IPS-18c (cell line): ENCODE measurements around the gene C3orf62.
"Not testable (repeated sequence)": the region's sequence is repeated elsewhere in the genome, so short reads cannot be mapped to it uniquely, and the experiment has no call there.

Experiments used
- H3K4me3 ChIP-seq: 2 replicates; pipeline ENCODE4 v1.7.0; 2013; ENCODE audit warnings: low read depth, mild to moderate bottlenecking, low read length, moderate library complexity; ENCODE audit not compliant: insufficient read depth
- H3K9me3 ChIP-seq: one replicate; pipeline ENCODE4 v1.6.1; 2013; ENCODE audit warnings: mild to moderate bottlenecking, low read length, moderate library complexity; ENCODE audit not compliant: control insufficient read depth, insufficient read depth

Gene C3orf62

DNA sequence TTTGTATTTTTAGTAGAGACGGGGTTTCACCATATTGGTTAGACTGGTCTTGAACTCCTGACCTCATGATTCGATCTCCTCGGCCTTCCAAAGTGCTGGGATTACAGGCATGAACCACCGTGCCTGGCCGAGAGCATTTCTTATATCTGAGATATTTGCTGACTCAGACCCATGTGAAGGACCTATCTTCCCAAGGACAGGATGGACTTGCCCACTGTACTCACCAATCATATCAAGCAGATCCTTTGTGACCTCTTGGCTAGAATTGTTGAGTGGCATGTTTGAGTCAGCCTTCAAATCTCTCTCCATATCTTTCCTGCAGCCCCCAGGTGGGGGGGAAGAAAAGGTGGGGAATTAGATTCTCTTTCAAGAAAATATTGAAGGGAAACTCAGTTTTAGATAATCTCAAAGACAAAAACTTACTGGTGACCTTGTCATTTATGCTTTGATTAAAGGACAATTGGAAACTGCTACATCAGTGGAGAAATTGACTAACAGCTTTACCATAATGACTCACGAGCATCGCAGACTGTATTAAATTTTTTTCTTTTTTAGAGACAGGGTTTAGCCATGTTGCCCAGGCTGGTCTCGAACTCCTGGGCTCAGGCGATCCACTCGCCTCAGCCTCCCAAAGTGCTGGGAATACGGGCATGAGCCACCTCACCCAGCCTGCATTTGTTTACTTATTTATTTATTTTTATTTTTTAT, 3.1 kb downstream of the C3orf62 start:
- no peak overlapping the region for H3K4me3 ChIP-seq

DNA sequence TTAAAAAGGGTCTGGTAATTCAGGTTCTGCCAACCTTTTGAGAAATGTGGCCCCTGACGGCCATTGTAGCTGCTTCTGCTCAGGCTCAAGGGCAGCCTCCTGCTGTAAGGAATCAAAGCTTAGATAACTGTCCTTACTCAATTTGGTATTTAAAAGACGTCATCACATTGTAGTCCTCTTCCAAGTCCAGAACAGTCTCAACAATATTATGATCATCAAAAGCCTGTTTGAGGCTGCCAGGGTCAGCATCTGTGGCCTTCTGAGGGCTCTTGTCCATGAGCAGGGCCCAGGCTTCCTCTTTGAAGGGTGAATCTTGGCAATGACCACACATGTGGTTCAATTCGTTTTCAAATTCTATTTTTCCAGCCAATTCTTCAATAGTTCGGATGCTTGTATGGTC, 6.0 kb downstream of the C3orf62 start:
- Histone ChIP-seq H3K9me3 (no peaks in the 10 kb centered on the region), H3K4me3 (no peak overlapping the region)

More for the DNA sequence above, 3.1 kb downstream of the C3orf62 start:
- no peaks in the 10 kb centered on the region for H3K9me3 ChIP-seq

- no peak overlapping the region for H3K4me3 ChIP-seq
- H3K9me3 ChIP-seq, result no peaks in the 10 kb centered on the region
Measured at GRCh38 chr3:49270156-49270500, 6.9 kb downstream of the C3orf62 start.

DNA sequence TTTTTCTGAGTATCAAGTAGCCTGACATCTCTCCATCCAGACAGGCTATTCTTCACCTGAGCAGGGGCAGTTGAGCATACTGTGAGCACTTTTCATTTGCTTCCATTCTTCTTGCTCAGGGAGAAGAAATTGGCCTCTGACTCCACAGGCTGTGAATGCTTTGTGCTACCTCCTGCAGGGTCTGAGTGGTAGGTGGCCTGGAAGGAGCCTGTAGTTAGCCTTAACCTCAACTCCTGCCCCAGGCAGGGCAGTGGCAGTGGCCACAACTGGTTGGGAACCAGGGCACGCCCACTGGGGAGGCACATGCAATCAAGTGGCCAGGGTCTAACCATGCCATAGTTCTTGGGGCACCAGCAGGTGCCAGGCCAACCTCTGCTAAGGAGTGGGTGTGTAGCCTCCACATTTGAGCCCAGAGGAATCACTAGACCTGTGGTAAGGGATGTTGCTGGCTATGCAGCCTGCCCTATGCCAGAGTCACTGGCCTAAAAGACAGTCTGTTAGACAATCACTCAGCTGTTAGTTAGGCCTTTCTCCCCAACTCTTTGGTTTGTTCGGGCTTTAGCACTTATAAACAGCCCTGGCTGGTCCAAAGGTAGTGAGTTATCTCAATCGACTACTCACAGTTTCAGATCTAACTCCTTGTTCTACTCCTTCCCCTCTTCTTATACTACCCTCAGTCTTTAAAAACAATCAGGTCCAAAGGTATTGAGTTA, 7.4 kb downstream of the C3orf62 start:
- H3K4me3 ChIP-seq, result no peak overlapping the region
- no peaks in the 10 kb centered on the region for H3K9me3 ChIP-seq

- no peak overlapping the region for H3K4me3 ChIP-seq
- H3K9me3 ChIP-seq, result no peaks in the 10 kb centered on the region
Measured at GRCh38 chr3:49266410-49267095, 10.5 kb downstream of the C3orf62 start.

DNA sequence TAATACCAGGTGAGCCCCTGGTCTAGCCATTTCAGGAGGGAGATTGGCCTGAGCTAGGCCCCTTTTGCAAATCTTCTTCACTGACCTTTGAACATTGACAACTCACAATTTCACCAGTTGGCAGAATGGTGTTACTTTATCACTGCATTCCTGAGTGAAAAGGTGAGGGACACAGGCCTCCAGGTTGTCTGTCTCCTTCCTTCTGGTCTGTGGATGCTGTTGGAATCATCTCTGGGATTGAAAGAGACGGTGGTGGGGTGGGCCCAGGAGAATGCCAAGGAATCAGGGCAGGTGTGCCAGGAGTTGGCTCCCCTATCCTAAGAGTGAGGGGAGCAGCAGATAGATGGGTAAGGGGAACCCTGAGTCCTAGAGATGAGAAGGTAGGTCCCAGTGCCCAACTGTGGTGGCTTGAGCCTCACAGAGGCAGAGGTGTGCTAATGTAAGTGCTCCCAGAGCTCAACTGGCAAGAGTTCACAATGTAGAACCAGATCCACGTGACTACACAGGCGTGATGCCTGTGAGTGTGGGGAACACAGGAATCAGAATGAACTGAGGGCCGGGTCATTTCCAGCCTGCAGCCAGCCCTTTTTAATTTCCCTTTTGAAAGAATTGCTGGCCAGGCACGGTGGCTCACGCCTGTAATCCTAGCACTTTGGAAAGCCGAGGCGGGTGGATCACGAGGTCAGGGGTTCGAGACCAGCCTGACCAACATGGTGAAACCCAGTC, 11.2 kb downstream of the C3orf62 start:
- Histone ChIP-seq H3K9me3 (no peaks in the 10 kb centered on the region), H3K4me3 (no peak overlapping the region)

- Histone ChIP-seq H3K9me3 (no peaks in the 10 kb centered on the region), H3K4me3 (no peak overlapping the region)
Measured at GRCh38 chr3:49263159-49263889, 13.7 kb downstream of the C3orf62 start.

DNA sequence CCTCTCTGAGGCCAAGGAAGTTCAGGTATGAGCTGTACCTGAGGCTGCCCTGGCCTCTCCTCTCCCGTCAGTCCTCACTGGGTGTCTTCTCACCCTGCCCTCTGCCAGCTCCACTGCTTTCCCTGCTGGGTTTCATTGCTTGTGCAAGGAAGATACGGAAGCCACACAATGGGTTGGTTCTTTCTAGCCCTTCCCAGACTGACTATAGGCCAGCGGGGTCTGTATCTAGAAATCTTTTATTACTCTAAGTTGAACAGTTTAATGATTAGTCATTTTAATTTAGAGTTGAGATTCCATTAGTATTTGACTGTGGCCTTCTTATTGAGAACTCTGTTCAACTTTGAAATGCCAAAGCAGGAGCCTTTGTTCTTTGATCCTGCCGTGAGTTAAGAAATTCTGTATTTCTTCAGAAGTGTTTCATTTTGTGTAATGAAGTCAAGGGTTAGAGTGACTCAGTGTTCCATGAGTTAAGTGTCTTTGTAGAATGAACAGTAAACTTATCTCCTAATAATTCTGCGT, 16.2 kb downstream of the C3orf62 start:
- H3K9me3 ChIP-seq, result no peaks in the 10 kb centered on the region
- H3K4me3 ChIP-seq, result no peak overlapping the region

DNA sequence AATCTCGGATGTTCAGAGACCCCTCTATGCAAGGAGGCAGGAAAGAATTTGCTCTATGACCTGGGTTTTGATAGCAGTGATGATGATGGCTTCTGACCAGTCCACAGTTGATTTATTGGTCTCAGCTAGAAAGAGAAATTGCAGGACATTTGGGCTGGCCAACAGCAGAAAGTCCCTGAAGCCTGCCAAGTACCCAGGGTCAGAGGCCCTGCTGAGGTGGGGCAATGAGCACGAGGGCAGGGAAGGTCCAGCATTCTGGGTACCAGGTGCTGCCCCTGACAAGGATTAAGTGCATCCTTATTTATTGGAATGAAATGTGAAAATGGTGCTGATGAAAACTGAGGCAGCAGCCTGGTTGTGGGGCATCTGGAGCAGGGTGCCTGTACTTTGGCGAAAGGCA, 19.8 kb downstream of the C3orf62 start:
- no peak overlapping the region for H3K4me3 ChIP-seq

DNA sequence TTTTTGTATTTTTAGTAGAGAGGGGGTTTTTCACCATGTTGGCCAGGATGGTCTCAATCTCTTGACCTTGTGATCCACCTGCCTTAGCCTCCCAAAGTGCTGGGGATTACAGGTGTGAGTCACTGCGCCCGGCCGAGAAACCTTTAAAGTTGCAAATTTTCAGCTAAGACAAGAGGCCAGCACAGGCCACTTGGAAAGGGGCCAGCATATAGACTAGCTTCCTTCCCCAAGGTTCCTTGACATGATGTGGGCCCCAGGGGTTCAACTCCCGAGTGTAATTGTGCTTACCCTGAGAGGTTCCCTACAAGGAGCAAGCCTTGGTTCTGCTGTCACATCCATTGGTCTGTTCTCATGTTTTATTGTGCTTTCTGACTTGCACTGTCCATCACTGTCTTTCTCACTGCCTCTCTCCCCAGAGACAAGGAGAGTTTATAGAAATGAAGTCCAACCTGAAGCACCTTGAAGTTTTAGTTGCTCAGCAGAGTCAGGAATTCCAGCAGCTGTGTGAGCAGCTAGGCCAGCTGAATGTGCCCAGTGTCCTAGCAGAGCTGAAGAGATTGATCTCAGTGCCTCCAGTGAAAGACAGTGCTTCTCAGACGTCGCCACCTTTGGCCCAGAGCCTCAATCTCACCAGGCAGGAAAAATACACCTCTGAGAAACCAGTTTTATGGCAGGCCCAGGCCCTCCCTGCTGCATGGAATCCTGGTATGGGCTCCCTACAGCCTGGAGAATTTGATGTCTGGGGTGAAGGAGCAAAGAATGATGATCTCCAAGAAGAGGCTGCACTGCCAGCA, 21.1 kb downstream of the C3orf62 start:
- Histone ChIP-seq H3K9me3 (no peaks in the 10 kb centered on the region), H3K4me3 (no peak overlapping the region)

More for the DNA sequence above, 19.8 kb downstream of the C3orf62 start:
- H3K9me3 ChIP-seq, result no peaks in the 10 kb centered on the region

GRCh38 chr3:49255112-49255511, 21.9 kb downstream of the C3orf62 start:
- no peak overlapping the region for H3K4me3 ChIP-seq
- no peaks in the 10 kb centered on the region for H3K9me3 ChIP-seq

- Histone ChIP-seq H3K9me3 (no peaks in the 10 kb centered on the region), H3K4me3 (no peak overlapping the region)
Measured at GRCh38 chr3:49253512-49253911, 23.5 kb downstream of the C3orf62 start.

DNA sequence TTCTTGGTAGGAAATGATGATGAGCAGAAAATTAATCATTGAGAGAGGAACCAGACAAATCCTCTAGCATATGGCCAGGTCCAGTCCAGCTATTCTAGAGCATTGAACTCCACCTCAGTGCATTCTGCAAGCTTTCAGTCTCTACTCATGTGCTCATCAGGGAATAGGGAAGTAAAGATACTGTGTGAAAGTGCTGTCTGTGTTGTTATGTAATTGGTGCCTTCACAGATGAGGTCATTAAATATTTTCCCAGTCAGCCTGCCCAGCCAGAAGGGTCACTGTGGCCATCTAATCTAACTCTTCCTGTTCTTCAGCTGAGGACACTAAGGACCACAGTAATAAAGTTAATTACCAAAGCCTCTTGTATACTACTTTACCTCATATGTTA, 28.2 kb downstream of the C3orf62 start:
- Histone ChIP-seq H3K4me3 (no peak overlapping the region), H3K9me3 (no peaks in the 10 kb centered on the region)

DNA sequence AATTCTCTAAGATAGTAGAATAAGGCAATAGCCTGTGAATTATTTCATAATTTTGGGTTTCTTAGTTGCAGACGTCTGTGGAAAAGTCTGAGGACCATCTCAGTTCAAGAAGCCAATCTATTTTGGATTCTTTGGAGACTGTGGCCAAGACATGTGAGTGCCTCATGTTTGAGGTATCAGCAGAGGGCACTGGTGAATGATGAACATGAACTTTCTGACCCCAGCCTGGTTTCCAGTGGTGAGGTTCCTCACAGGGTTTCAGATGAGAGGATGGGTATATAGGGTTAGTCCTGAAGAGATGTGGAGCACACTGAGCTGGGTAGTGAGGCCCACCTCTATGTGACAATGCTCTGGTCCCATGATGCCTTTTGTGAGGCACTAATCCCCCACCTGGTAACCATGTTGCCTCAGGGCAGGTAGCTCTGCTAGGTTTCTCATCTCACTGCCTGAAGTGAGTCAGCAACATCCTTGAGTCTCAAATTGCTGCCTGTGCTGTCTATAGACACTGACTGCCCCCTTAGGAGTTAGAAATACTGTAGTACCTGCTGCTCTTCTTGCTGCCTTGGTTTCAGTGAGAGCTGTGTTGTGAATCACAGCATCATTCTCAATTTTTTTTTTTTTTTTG, 32.3 kb downstream of the C3orf62 start:
- no peaks in the 10 kb centered on the region for H3K9me3 ChIP-seq
- no peak overlapping the region for H3K4me3 ChIP-seq

- H3K9me3 ChIP-seq, H3K4me3 ChIP-seq: not testable (repeated sequence)
Measured at GRCh38 chr3:49240091-49240490, 36.9 kb downstream of the C3orf62 start.
